HG03575 (cell line): ENCODE results near the gene MTNR1A.

Source experiments
- ATAC-seq: cut with Tn5 transposase; IDR thresholded peaks from one replicate; pipeline ENCODE4 v1.9.1; 2021; ENCODE audit not compliant: unreplicated experiment, insufficient number of reproducible peaks, low FRiP score; ENCODE audit errors: extremely low read depth

The MTNR1A gene

DNA sequence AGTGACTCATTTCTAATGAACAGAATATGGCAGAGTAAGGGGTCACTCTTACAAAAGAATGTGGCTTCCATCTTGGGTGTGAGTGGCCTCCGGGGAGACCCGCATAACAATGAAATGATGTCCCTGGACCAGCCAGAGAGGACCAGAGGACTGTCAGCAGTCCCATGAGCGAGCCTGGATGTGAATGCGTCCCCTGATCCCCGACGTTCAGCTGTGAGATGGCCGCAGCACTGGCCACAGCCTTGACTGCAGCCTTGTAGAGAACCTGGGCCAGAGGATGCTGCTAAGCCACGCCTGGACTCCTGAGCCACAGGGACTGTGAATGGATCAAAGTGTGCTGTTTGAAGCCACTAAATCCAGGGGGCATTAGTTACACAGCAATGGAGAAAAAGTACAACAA lies 53.8 kb downstream of the MTNR1A start:
- no peak for ATAC-seq

DNA sequence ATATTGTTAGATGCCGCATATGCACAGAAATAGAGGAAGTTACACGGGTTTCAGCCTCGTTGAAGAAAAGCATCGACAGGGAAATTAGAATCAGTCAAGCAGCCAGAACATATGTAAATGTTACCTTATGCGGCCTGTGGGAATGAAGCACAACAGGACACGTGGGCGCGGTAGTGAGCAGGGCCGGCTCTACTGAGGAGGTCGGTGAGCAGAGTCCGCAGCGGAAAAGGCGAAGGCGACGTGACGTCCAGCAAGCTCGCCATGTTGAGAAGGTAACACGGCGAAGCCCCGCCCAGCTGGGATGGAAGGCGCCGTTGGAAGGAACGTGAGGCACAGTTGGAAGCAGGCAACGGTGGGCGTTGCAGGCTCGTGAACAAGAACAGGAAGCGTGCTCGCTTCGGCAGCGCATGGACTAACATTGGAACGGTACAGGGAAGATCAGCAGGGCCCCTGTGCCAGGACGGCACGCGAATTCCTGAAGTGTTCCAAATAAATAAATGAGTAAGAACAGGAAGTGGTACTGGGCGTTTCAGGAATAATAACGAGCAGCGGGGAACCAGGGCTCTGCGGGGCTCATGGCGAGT lies 54.6 kb downstream of the MTNR1A start:
- no peak for ATAC-seq

DNA sequence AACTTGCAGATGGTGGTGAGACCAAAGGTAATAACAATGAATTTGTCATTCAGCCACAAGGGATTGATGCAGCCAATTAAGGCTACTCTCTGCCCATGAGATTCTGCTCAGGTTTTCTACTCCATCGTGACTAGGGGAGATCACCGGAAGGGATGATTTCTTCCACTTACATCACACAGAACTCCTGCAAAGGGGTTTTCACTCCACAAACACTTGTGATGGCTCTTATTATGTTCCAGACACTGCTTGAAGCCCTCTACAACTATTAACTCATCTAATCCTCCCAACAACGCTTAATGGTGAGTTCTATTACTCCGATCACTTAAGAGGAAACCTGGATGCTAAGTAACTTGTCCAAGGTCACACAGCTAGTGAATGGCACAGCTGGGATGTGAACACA lies 55.9 kb downstream of the MTNR1A start:
- ATAC-seq: no peak

DNA sequence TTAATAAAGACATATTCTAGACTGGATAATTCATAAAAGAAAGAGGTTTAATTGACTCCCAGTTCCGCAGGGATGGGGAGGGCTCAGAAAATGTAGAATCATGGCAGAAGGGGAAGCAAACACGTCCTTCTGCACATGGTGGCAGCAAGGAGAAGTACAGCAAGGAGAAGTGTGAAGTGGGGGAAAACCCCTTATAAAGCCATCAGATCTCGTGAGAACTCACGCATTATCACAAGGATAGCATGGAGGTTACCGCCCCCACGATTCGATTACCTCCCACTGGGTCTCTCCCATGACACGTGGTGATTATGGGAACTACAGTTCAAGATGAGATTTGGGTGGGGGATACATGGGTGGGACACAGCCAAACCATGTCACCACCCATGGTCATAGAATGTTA lies 58.3 kb downstream of the MTNR1A start:
- no peak for ATAC-seq

DNA sequence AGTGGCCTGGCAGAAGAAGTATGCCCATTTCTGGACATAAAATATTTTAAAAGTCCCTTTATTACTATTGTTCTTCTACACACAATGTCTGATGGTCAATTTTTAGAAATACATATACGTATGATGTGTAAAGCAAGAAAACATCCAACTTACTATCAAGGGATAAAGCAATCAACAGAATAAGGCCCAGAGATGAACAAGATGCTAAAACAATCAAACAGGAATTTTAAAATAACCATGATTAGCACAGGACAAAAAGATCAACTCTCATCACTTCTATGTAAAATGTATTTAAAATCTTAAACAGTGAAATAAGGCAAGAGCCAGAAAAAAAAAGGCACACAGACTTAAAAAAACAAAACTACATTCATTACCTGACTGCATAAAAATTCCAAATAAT lies 60.9 kb downstream of the MTNR1A start:
- no peak for ATAC-seq

DNA sequence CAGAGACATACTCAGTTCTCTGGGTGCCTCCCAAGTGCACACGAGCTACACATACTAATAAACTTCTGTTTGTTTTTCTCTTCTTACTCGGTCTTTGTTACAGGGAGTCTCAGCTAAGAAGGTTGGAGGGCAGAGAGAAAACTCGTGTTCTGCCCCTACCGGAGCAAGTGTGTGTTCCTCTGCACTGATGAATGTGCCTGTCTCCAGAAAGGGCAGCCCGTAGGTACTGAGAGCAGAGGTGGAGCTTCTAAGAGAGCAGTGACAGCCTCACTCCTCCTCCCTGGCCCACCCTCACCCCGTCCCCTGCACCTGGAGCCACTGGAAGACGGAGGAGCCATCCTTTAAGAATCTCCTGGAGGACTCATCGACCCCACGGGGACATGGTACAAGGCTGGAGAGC lies 67.6 kb downstream of the MTNR1A start:
- ATAC-seq: no peak

DNA sequence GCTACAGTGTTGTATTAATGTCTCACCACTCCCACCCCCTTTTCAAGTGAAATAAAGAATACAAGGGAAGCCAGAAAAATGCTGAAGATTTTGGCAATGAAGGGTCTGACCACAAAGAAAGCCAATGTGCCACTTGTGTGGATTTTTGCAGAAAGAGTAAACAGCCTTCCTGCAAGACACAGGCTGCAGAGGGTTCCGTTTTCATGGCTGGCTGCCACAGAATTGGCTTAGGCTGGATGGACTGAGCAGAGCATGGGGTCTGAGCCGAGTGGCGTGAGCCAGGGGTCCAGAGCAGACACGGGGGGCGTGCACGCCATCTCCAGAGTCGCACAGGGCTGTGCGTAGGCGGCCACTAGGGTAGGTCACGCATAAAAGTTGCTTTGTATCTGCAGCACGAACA lies 69.2 kb downstream of the MTNR1A start:
- ATAC-seq: no peak

DNA sequence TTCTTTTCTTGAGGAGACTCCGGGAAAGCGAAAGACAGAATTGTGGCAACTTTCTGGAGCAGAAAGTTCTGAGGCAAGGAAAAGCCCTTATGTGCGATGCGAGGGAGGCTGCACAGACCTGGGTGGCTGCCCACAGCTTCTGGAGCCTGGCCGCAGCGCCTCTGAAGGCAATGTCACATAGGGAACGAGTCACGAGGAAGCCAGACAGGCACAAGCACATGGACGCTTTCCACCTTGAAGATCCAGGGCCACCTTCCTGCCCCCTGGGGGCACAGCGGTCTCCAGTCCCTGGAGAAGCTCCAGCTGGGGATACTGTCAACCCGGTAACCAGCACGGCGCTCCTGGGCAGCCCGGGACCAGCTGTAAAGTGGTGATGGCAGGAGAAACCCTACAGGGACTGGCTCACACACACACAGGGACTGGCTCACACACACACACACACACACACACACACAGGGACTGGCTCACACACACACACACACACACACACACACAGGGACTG lies 69.8 kb downstream of the MTNR1A start:
- no peak for ATAC-seq

DNA sequence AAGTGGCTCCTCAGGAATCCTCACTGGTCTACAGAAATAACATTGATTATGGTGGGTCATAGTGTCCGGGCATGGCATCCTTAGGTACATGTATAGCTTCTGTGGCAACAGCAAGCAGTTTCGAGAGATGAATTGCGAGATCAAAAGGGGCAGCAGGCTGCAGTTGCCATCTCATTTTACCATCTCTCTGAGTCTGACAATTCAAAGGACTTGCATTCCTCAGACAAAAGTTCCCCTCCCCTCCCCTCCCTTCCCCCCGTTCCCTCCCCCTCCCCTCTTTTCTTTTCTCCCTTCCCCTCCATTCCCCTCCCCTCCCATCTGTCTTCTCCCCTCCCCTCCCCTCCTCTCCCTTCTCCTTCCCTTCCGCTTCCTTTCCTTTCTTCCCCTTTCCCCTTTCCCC lies 70.2 kb downstream of the MTNR1A start:
- no peak for ATAC-seq

DNA sequence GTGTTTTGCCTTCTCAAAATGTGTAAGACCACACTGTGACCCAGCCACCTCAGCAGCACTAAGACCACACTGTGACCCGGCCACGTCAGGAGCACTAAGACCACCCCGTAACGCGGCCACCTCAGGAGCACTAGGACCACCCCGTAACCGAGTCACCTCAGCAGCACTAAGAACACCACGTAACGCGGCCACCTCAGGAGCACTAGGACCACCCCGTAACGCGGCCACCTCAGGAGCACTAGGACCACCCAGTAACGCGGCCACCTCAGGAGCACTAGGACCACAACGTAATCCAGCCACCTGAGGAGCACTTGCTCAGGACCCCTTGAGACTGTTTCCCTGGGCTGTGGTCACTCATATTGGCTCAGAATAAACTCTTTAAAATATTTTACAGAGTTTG lies 71.7 kb downstream of the MTNR1A start:
- ATAC-seq: no peak
